ENCODE measurements around the gene PRODH2. TPM values are rescaled to one million over a fixed set of nuclear protein-coding genes. Genes with fewer than 3 reads are reported as not detected.

Gene PRODH2
- total RNA-seq, 1 experiment from 2014 or later = not detected

DNA sequence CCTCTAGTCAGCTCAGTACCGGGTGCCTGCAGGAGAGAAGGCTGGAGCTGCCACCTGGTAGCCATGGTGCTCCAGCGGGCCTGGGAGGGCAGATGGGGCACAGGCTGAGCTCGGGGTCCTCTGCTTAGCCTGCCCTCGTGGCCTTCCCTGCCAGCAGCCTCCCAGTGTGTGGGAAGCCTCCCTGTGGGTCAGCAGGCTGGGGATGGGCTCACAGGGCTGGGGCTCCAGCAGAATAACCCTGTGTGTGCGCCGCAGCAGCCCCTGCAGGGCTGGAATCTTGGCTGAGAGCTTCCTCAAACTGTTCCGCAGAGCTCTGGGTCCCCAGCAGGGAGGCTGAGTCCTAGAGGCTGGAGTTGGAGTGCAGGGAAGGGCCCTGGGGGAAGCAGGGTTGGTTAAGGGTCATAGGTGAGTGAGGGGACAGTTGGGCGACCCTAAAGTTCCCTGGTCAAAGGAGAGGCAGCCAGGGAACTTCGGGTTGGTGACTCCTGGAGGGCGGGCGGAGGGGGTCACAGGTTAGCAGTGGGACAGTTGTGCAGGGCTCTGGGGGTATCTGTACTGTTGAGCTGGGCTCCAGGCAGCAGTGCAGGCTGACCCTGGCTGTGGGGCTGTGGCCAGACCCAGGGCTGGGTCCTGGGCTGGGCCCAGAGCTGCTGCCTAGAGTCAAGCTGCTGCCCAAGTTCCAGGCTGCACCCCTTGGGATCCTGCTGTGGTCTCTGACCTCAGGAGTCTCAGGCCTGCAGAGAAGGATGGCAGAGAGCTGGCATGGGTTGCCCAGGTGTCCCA lies 23.3 kb downstream of the PRODH2 start (continued):
- TF ChIP-seq, protein P1, sequence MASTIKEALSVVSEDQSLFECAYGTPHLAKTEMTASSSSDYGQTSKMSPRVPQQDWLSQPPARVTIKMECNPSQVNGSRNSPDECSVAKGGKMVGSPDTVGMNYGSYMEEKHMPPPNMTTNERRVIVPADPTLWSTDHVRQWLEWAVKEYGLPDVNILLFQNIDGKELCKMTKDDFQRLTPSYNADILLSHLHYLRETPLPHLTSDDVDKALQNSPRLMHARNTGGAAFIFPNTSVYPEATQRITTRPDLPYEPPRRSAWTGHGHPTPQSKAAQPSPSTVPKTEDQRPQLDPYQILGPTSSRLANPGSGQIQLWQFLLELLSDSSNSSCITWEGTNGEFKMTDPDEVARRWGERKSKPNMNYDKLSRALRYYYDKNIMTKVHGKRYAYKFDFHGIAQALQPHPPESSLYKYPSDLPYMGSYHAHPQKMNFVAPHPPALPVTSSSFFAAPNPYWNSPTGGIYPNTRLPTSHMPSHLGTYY (CRISPR knock-in tag; IDR thresholded peaks at IDR 0.05) = no peak
- TF ChIP-seq, protein P2, sequence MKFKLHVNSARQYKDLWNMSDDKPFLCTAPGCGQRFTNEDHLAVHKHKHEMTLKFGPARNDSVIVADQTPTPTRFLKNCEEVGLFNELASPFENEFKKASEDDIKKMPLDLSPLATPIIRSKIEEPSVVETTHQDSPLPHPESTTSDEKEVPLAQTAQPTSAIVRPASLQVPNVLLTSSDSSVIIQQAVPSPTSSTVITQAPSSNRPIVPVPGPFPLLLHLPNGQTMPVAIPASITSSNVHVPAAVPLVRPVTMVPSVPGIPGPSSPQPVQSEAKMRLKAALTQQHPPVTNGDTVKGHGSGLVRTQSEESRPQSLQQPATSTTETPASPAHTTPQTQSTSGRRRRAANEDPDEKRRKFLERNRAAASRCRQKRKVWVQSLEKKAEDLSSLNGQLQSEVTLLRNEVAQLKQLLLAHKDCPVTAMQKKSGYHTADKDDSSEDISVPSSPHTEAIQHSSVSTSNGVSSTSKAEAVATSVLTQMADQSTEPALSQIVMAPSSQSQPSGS (CRISPR knock-in tag; IDR thresholded peaks at IDR 0.05; ENCODE audit: borderline replicate concordance, low read depth) = no peak
- TF ChIP-seq, protein P3, sequence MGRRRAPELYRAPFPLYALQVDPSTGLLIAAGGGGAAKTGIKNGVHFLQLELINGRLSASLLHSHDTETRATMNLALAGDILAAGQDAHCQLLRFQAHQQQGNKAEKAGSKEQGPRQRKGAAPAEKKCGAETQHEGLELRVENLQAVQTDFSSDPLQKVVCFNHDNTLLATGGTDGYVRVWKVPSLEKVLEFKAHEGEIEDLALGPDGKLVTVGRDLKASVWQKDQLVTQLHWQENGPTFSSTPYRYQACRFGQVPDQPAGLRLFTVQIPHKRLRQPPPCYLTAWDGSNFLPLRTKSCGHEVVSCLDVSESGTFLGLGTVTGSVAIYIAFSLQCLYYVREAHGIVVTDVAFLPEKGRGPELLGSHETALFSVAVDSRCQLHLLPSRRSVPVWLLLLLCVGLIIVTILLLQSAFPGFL (CRISPR knock-in tag; IDR thresholded peaks at IDR 0.05; ENCODE audit: borderline replicate concordance) = no peak
- no peak for TF ChIP-seq ATF1 (CRISPR knock-in tag; IDR thresholded peaks at IDR 0.05)
- TF ChIP-seq TP53 (CRISPR knock-in tag; IDR thresholded peaks at IDR 0.05) = no peak
- TF ChIP-seq, protein P4, sequence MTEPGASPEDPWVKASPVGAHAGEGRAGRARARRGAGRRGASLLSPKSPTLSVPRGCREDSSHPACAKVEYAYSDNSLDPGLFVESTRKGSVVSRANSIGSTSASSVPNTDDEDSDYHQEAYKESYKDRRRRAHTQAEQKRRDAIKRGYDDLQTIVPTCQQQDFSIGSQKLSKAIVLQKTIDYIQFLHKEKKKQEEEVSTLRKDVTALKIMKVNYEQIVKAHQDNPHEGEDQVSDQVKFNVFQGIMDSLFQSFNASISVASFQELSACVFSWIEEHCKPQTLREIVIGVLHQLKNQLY (CRISPR knock-in tag; IDR thresholded peaks at IDR 0.05) = no peak
- TF ChIP-seq NR1H2 (CRISPR knock-in tag; IDR thresholded peaks at IDR 0.05) = no peak

DNA sequence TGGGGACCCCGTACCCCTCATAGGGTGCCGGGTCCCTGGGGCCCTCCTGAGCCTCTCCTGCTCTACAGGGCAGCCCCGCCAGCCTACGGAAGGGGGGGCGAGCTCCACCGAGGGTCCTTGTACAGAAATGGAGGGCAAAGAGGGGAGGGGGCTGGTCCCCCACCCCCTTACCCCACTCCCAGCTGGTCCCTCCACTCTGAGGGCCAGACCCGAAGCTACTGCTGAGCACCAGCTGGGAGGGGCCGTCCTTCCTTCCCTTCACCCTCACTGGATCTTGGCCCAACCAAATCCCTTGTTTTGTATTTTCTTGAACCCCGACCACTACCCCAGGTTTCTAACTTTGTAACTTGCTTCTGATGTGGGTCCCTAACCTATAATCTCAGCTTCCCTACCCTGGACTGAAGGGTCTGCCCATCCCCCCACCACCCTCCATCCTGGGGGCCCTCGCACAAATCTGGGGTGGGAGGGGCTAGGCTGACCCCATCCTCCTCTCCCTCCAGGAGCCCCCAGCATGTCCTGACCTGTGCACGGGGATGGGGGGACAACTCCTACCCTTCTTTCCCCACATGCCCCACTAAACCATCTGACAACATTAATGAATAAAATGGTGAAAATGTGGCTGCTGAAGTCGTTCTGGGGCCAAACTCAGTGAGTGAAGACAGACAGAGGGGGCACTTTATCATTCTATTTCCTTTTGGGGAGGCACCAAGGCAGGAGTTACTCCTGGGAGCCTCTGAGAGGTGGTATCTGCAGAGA lies 24.3 kb downstream of the PRODH2 start:
- Mint-ChIP-seq H3K4me1 (peaks cover 17% of the 10 kb centered on the region), H3K36me3 (no peaks in the 10 kb centered on the region), H3K4me3 (no peak overlapping the region), H3K27ac (no peak overlapping the region), H3K27me3 (ENCODE audit: low read depth) (no peaks in the 10 kb centered on the region), H3K9me3 (no peaks in the 10 kb centered on the region)
- ATAC-seq = no peak
- CTCF ChIA-PET = interaction anchor here (0.5 to 2.8 kb wide), 3 partner anchors 21 to 43 kb away, joined by 3 to 8 read pairs (median 3); partner anchors contain the start of genes LIN37, PSENEN and U2AF1L4
- DNase-seq (ENCODE audit: low spot score) = no peak
- POLR2A ChIA-PET = no interaction called here
- TF ChIP-seq, protein P5, sequence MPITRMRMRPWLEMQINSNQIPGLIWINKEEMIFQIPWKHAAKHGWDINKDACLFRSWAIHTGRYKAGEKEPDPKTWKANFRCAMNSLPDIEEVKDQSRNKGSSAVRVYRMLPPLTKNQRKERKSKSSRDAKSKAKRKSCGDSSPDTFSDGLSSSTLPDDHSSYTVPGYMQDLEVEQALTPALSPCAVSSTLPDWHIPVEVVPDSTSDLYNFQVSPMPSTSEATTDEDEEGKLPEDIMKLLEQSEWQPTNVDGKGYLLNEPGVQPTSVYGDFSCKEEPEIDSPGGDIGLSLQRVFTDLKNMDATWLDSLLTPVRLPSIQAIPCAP (CRISPR knock-in tag; IDR thresholded peaks at IDR 0.05) = no peak
- TF ChIP-seq TP53 (CRISPR knock-in tag; IDR thresholded peaks at IDR 0.05) (no peak), KAT7 (CRISPR knock-in tag; IDR thresholded peaks at IDR 0.05; ENCODE audit: borderline replicate concordance) (no peak), SP1 (CRISPR knock-in tag; conservative IDR thresholded peaks at IDR 0.05) (no peak), HMGA2 (CRISPR knock-in tag; IDR thresholded peaks at IDR 0.05) (no peak), ZNF138 (CRISPR knock-in tag; conservative IDR thresholded peaks at IDR 0.05) (no peak)
- TF ChIP-seq, protein P6, sequence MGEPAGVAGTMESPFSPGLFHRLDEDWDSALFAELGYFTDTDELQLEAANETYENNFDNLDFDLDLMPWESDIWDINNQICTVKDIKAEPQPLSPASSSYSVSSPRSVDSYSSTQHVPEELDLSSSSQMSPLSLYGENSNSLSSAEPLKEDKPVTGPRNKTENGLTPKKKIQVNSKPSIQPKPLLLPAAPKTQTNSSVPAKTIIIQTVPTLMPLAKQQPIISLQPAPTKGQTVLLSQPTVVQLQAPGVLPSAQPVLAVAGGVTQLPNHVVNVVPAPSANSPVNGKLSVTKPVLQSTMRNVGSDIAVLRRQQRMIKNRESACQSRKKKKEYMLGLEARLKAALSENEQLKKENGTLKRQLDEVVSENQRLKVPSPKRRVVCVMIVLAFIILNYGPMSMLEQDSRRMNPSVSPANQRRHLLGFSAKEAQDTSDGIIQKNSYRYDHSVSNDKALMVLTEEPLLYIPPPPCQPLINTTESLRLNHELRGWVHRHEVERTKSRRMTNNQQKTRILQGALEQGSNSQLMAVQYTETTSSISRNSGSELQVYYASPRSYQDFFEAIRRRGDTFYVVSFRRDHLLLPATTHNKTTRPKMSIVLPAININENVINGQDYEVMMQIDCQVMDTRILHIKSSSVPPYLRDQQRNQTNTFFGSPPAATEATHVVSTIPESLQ (CRISPR knock-in tag; IDR thresholded peaks at IDR 0.05) = no peak
- TF ChIP-seq, protein P7, sequence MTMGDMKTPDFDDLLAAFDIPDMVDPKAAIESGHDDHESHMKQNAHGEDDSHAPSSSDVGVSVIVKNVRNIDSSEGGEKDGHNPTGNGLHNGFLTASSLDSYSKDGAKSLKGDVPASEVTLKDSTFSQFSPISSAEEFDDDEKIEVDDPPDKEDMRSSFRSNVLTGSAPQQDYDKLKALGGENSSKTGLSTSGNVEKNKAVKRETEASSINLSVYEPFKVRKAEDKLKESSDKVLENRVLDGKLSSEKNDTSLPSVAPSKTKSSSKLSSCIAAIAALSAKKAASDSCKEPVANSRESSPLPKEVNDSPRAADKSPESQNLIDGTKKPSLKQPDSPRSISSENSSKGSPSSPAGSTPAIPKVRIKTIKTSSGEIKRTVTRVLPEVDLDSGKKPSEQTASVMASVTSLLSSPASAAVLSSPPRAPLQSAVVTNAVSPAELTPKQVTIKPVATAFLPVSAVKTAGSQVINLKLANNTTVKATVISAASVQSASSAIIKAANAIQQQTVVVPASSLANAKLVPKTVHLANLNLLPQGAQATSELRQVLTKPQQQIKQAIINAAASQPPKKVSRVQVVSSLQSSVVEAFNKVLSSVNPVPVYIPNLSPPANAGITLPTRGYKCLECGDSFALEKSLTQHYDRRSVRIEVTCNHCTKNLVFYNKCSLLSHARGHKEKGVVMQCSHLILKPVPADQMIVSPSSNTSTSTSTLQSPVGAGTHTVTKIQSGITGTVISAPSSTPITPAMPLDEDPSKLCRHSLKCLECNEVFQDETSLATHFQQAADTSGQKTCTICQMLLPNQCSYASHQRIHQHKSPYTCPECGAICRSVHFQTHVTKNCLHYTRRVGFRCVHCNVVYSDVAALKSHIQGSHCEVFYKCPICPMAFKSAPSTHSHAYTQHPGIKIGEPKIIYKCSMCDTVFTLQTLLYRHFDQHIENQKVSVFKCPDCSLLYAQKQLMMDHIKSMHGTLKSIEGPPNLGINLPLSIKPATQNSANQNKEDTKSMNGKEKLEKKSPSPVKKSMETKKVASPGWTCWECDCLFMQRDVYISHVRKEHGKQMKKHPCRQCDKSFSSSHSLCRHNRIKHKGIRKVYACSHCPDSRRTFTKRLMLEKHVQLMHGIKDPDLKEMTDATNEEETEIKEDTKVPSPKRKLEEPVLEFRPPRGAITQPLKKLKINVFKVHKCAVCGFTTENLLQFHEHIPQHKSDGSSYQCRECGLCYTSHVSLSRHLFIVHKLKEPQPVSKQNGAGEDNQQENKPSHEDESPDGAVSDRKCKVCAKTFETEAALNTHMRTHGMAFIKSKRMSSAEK (CRISPR knock-in tag; IDR thresholded peaks at IDR 0.05; ENCODE audit: borderline replicate concordance) = no peak
- TF ChIP-seq, protein P8, sequence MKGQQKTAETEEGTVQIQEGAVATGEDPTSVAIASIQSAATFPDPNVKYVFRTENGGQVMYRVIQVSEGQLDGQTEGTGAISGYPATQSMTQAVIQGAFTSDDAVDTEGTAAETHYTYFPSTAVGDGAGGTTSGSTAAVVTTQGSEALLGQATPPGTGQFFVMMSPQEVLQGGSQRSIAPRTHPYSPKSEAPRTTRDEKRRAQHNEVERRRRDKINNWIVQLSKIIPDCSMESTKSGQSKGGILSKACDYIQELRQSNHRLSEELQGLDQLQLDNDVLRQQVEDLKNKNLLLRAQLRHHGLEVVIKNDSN (CRISPR knock-in tag; IDR thresholded peaks at IDR 0.05) = no peak
- TF ChIP-seq, protein P9, sequence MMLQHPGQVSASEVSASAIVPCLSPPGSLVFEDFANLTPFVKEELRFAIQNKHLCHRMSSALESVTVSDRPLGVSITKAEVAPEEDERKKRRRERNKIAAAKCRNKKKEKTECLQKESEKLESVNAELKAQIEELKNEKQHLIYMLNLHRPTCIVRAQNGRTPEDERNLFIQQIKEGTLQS (CRISPR knock-in tag; conservative IDR thresholded peaks at IDR 0.05) = no peak
- TF ChIP-seq, protein P10, sequence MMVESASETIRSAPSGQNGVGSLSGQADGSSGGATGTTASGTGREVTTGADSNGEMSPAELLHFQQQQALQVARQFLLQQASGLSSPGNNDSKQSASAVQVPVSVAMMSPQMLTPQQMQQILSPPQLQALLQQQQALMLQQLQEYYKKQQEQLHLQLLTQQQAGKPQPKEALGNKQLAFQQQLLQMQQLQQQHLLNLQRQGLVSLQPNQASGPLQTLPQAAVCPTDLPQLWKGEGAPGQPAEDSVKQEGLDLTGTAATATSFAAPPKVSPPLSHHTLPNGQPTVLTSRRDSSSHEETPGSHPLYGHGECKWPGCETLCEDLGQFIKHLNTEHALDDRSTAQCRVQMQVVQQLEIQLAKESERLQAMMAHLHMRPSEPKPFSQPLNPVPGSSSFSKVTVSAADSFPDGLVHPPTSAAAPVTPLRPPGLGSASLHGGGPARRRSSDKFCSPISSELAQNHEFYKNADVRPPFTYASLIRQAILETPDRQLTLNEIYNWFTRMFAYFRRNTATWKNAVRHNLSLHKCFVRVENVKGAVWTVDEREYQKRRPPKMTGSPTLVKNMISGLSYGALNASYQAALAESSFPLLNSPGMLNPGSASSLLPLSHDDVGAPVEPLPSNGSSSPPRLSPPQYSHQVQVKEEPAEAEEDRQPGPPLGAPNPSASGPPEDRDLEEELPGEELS (CRISPR knock-in tag; IDR thresholded peaks at IDR 0.05) = no peak

Data from WTC11 (cell line).